Measurements from ENCODE around the gene HK2.

The HK2 gene

DNA sequence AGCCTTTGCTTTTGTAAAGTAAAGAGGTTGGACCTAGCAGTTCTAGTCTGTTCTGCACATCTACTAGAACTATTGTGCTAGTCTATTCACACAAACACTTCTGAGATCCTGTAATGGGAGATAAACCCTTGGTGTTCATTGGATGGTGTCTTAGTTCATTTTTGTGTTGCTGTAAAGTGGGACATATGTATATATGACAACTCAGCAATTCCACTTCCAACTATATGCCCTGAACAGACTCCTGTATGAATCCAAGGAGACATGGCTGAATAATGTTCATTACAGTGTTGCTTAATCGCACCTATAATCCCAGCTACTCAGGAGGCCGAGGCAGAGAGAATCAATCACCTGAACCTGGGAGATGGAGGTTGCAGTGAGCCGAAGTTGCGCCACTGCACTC lies 23.3 kb downstream of the HK2 start:
- DNase-seq (ENCODE audit: low spot score): no peak

GRCh38 chr2:74857725-74858124 lies 23.8 kb downstream of the HK2 start:
- no peak for DNase-seq (ENCODE audit: low spot score)

- DNase-seq (ENCODE audit: low spot score): no peak
Measured at GRCh38 chr2:74858281-74858680, 24.4 kb downstream of the HK2 start.

- no peak for DNase-seq (ENCODE audit: low spot score)
Measured at GRCh38 chr2:74860079-74860478, 26.2 kb downstream of the HK2 start.

GRCh38 chr2:74860521-74860920 lies 26.6 kb downstream of the HK2 start:
- no peak for DNase-seq (ENCODE audit: low spot score)

DNA sequence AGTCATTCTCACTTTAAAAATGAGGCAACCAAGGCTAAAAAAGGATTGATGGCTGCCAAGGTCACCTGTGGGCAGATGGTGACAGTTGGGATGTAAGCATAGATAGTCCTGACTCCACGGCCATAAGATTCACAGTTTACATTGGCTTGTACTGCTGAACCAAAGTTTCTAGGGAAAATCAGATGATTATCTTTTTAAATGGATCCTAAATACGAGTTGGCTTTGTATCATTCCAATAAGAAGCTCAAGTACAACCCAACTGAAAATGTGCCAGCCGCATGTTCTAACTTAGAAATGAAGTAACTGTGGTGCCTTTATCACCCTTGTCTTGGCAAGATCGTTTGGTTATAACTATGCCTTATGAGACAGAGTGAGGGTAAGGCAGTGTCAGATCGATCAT lies 27.6 kb downstream of the HK2 start:
- DNase-seq (ENCODE audit: low spot score): no peak

GRCh38 chr2:74862020-74862964 lies 28.4 kb downstream of the HK2 start:
- no peak for DNase-seq (ENCODE audit: low spot score)

DNA sequence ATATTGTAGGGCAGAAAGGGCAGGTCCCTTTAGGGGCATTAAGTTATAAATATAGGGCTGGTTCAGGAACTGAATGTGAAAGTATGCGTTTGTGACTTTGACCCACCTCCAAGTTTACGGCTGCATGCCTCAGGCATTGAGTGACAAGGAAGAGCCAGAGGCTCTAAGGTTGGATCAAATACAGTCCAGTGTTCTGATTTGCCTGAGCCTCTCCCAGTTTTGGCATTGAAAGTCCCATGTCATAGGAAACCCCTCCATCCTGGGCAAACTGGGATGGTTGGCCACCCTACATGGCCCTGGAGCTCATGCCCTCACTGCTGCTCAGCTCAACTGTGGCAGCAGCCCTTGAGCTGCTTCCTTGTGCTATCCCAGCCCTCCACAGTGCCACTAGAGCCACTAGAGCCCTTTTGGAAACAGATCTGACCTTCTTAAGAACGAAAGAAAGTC lies 29.9 kb downstream of the HK2 start:
- DNase-seq (ENCODE audit: low spot score): peak; percentile 23

DNA sequence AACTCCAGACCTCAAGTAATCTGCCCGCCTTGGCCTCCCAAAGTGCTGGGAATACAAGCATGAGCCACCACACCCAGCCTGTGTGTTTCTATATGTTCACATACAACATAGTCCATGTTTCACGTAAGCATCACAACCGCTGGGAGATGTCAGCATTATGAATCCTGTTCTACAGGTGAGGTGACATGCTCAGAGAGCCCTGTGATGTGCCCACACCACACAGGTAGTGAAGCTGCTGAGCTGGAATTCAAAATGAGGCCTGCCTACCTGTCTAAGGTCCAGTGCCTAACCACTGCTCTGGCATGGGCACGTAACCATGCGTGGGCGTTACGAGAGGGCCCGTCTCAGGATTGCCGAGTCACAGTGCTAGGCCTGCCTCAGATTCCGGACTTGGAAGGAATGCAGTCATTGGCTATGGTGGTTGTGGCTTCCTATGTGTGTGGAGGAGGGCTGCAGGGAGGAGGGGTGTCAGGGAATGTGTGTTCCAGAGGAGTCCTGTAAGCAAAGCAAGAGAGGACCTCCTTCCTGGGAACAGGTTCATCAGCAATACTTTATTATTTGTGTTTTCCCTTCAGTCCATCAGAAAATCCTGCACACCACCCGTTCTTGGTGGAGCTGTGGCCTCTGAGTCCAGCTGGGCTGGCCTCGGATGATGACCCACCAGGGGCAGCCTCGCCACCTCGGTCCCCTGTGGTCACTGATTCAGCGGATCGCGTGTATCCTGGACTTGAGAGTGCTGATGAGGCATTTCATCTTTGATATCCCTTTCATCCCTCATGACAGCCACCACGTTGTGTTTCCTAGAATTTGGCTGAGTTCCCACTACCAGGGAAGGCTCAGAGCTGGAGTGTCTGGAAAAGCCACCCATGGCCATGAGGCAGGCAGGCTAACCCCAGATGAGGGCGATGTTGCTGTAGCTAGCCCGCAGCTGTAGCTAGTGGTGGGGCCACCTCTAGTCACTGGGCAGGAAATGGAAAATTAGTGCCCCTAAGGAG lies 31.1 kb downstream of the HK2 start:
- DNase-seq (ENCODE audit: low spot score): no peak

- no peak for DNase-seq (ENCODE audit: low spot score)
Measured at GRCh38 chr2:74865770-74866674, 32.1 kb downstream of the HK2 start.

- no peak for DNase-seq (ENCODE audit: low spot score)
Measured at GRCh38 chr2:74867841-74868658, 34.1 kb downstream of the HK2 start.

DNA sequence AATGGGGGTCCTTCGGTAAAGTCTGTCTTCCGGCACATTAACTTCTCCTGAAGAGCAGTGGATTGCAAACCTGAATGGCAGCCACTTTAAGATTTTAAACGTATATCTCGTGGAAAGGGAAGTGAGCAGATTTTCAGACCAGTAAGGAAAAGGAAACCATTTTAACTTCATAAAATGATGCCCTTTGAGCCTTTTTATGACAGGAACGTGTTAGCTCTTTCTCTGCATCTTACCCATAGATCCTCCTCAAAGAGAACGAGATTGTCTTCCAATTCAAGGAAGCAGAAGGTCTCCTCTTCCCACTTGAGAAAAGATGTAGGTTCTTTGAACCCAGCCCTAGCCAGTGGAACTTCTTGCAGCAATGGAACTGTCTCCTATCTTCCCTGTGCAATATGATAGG lies 35.6 kb downstream of the HK2 start:
- no peak for DNase-seq (ENCODE audit: low spot score)

- no peak for DNase-seq (ENCODE audit: low spot score)
Measured at GRCh38 chr2:74870951-74871350, 37.0 kb downstream of the HK2 start.

DNA sequence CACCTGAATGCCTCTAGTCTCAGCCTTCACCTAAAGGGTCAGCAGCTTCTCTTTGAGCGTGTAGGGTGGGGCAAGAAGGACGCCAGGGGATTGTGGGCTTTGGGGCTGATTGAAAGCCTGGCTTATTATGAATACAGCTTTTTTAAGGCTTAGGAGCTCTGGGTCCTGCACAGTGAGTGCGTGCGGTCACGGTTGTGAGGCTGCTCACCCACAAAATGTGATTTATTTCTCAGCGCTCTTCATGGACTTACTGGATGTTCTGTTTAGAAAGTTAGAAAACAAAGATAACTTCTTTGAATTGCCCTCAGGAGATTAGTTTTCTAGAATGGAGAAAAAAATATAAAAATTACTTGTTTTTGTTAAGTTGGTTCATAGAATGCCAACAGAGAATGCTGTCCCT lies 37.5 kb downstream of the HK2 start:
- no peak for DNase-seq (ENCODE audit: low spot score)

DNA sequence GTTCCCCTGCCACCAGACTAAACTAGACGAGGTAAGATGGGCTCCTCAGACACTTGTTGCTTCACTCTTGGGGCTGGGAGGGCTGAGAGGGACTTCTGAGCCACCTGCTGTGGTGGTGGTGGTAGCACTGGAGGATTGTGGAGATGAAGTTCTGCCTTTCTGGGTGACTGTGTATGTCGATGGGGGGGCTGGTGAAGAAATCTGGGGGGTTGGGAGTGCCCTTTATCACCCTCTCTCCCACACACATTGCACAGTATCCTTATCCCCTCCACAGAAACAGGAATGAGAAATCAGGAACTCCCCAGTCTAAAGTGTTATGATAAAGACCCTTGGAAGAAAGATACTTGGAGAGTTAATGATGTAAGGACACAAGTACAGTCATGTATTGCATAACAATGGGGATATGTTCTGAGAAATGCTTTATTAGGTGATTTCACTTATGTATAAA lies 38.5 kb downstream of the HK2 start:
- DNase-seq (ENCODE audit: low spot score): no peak

DNA sequence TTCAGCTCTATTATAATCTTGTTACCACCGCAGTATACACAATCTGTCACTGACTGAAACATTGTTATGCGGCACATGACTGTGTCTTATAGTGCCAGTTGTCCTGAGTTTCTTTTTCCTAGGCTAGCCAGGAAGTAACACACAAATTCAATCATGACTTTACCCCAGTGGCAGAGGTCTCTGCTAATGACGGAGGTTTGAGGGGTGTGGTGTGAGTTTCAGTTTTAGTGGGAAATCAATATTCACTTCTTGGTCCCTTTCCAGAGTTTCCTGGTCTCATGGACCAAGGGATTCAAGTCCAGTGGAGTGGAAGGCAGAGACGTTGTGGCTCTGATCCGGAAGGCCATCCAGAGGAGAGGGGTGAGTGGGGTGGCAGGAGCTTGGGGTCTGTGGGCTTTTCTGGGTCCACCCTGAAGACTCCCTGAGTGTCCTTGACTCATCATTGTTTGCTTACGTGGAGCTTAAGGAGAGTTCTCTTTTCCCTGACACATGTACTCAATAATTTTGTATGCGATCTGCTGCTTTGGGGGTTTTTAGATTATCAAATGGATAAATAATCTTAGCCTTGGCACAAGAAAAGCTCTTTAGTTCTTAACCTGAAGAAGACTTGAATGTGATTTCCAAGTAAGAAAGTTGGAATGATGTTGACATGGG lies 39.2 kb downstream of the HK2 start:
- no peak for DNase-seq (ENCODE audit: low spot score)

DNA sequence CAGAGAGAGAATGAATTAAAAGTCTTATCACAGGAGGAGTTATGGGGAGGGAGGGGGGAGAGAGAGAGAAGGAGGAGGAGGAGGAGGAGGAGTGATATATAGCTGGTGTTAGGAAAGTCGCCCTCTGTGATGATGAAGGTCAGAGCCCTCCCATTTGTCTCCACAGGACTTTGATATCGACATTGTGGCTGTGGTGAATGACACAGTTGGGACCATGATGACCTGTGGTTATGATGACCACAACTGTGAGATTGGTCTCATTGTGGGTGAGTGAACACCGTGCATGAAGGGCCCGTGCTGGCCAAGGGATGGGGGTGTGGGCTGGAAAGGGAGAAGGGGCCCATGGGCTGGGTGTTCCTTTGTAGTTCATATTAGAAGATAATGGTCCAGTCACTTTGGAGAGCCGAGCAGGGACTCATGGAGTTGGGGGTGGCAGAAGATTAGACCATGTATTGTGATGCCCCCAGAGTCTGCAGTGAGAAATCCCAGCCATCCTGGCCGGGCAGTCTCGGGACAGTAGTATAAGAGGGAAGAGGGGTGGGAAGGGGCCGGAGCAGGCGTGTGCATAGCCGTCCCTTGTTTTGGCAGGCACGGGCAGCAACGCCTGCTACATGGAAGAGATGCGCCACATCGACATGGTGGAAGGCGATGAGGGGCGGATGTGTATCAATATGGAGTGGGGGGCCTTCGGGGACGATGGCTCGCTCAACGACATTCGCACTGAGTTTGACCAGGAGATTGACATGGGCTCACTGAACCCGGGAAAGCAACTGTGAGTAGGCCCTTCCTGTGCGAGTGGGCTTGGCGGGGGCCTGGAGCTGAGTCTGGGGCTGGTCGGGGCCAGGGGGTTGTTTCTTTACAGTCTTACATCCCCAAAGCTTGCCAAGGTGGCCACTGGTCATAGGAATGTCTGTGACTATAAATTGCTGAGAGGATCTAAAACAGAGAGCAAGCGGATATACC lies 40.0 kb downstream of the HK2 start:
- no peak for DNase-seq (ENCODE audit: low spot score)

GRCh38 chr2:74876081-74876886 lies 42.4 kb downstream of the HK2 start:
- DNase-seq (ENCODE audit: low spot score): peak; percentile 62

Measured in germinal center (tissue), 1 donor.